Measurements from ENCODE around the gene SYTL3.

GRCh38 chr6:158711264-158711663 is 61.4 kb downstream of the SYTL3 start:
- TF ChIP-seq CTCF (IDR thresholded peaks at IDR 0.05; ENCODE audit: borderline replicate concordance, extremely low read depth, low read length, poor library complexity, severe bottlenecking) (no peak), EZH2 (IDR thresholded peaks at IDR 0.05; ENCODE audit: borderline replicate concordance, low read depth, low read length, severe bottlenecking) (no peak)
